ENCODE measurements around the gene UGT1A7. TPM values are rescaled to one million over a fixed set of nuclear protein-coding genes. Genes with fewer than 3 reads are reported as not detected.

The UGT1A7 gene
- total and polyA plus RNA-seq, 4 donors, result 0.45 TPM; not detected in 3

DNA sequence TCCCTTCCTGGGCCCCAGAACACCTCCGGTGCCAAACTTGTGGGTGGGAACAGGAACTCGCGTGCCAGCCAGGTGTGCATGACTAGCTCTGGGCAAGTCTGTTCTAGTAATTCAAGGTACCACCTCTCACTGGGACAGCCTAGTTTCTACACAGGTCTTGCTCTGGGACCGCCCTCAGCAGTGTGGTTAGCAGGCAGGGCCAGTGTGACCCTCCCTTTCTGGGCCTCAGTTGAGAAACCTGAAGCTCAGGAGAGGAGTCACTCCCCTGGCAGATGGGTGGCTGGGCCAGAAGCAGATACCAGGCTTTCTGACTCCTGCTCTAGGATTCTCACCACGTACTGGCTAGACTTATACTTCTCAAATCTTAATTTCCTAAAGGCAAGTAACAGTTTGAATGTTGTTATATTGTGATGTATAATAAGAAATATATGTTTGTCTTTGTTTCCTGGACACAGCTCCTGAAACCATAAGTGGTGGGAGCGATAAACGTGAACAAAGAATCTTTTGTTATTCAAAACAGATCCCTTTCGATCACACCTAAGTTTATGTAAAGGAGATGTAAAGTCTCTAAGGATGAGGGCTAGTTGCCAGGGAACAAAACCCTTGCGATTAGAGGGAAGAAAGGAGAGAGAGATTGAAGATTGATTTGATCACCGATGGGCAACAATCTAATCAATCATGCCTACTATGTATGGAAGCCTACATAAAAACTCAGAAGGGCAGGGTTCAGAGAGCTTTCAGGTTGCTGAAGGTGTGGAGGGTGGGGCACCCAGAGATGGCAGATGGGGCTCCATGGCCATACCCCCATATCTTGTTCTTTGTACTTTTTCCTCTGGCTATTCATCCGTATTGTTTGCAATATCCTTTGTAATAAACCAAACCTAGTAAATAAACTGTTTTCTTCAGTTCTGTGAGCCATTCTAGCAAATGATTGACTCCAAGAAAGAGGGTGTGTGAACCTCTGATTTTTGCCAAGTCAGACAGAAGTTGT is 10.0 kb downstream of the UGT1A7 start:
- TF ChIP-seq, protein P1, sequence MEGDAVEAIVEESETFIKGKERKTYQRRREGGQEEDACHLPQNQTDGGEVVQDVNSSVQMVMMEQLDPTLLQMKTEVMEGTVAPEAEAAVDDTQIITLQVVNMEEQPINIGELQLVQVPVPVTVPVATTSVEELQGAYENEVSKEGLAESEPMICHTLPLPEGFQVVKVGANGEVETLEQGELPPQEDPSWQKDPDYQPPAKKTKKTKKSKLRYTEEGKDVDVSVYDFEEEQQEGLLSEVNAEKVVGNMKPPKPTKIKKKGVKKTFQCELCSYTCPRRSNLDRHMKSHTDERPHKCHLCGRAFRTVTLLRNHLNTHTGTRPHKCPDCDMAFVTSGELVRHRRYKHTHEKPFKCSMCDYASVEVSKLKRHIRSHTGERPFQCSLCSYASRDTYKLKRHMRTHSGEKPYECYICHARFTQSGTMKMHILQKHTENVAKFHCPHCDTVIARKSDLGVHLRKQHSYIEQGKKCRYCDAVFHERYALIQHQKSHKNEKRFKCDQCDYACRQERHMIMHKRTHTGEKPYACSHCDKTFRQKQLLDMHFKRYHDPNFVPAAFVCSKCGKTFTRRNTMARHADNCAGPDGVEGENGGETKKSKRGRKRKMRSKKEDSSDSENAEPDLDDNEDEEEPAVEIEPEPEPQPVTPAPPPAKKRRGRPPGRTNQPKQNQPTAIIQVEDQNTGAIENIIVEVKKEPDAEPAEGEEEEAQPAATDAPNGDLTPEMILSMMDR (IDR thresholded peaks at IDR 0.05; ENCODE audit: control extremely low read depth, extremely low read depth), result no peak
- H3K4me1 ChIP-seq (ENCODE audit: control insufficient read depth in 5 of 5, insufficient read depth in 5 of 5, low read length in 5 of 5), result peaks cover 0 to 11% (median 0%) of the 10 kb centered on the region in 5 donors
- no peak overlapping the region for H3K27ac ChIP-seq (ENCODE audit: low read depth in 1 of 2, low read length in 1 of 2)
- H3K4me3 ChIP-seq, result no peak overlapping the region
- H3K9me3 ChIP-seq (ENCODE audit: control insufficient read depth in 4 of 4, insufficient read depth in 3 of 4, low read length in 3 of 4), result no peaks in the 10 kb centered on the region
- H3K36me3 ChIP-seq (ENCODE audit: control insufficient read depth in 4 of 4, insufficient read depth in 4 of 4, low read length in 4 of 4), result no peaks in the 10 kb centered on the region
- no peak overlapping the region for H3K9ac ChIP-seq (ENCODE audit: insufficient read depth in 1 of 2, low read length in 2 of 2)
- 86 to 89% methylated on average over 11 of the region's 11 CpGs for WGBS, 2 donors
- DNase-seq, result no peak
- H3K27me3 ChIP-seq (ENCODE audit: control insufficient read depth in 3 of 3, insufficient read depth in 3 of 3, low read length in 2 of 3), result no peaks in the 10 kb centered on the region
- ATAC-seq (ENCODE audit: insufficient read depth, low FRiP score), result no peak

DNA sequence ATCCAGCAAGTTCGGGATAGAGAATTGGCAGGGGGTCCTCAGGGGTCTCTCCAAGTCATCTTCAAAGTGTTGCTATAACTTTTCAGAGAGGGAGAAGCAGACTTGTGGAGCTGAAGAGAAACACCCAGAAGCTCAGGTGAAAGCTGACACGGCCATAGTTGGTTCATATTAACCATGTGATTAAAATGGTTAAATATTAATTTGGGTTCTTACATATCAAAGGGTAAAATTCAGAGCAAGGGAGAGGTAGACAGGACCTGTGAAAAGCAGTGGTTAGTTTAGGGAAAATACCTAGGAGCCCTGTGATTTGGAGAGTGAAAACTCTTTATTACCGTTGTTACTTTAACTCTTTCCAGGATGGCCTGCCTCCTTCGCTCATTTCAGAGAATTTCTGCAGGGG is 10.9 kb downstream of the UGT1A7 start, which contains the start of gene UGT1A6:
UGT1A6 (plus strand) TSS at position 243 of the 400 bp plus-strand sequence; CDS start at position 358, 115 bp downstream.
- no peak for ATAC-seq (ENCODE audit: insufficient read depth, low FRiP score)

DNA sequence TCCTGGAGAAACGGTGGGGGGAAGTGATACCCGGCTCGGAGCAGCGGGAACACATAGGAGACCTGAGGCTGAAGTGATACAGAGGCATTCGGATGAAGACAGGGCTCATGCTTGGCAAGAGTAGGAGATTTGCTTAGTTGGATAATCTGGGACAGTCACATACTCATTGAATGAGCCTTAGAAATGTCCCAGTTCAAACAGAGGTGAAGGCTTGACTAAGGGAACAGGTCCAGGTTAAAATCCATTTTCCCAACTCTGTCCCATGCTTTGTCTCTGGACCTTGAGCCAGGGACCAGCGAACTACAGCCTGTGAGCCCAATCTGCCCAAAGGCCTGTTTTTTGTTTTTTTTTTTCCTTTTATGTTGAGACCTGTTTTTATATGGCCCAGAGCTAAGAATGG is 12.3 kb downstream of the UGT1A7 start:
- H3K4me1 ChIP-seq (ENCODE audit: control insufficient read depth in 5 of 5, insufficient read depth in 5 of 5, low read length in 5 of 5), result peaks cover 0 to 11% (median 0%) of the 10 kb centered on the region in 5 donors
- no peak overlapping the region for H3K4me3 ChIP-seq
- H3K9ac ChIP-seq (ENCODE audit: insufficient read depth in 1 of 2, low read length in 2 of 2), result no peak overlapping the region
- no peaks in the 10 kb centered on the region for H3K36me3 ChIP-seq (ENCODE audit: control insufficient read depth in 4 of 4, insufficient read depth in 4 of 4, low read length in 4 of 4)
- no peaks in the 10 kb centered on the region for H3K9me3 ChIP-seq (ENCODE audit: control insufficient read depth in 4 of 4, insufficient read depth in 3 of 4, low read length in 3 of 4)
- no peak for DNase-seq
- TF ChIP-seq, protein P1 (IDR thresholded peaks at IDR 0.05; ENCODE audit: control extremely low read depth, extremely low read depth), result no peak
- 69 to 73% methylated on average over 6 of the region's 6 CpGs for WGBS, 2 donors
- H3K27me3 ChIP-seq (ENCODE audit: control insufficient read depth in 3 of 3, insufficient read depth in 3 of 3, low read length in 2 of 3), result no peaks in the 10 kb centered on the region
- no peak overlapping the region for H3K27ac ChIP-seq (ENCODE audit: low read depth in 1 of 2, low read length in 1 of 2)
- ATAC-seq (ENCODE audit: insufficient read depth, low FRiP score), result no peak

More for the DNA sequence above, 10.9 kb downstream of the UGT1A7 start, which contains the start of gene UGT1A6:
- Histone ChIP-seq H3K27ac (ENCODE audit: low read depth in 1 of 2, low read length in 1 of 2) (no peak within 1 kb of the TSS), H3K9ac (ENCODE audit: insufficient read depth in 1 of 2, low read length in 2 of 2) (no peak within 1 kb of the TSS), H3K27me3 (ENCODE audit: control insufficient read depth in 3 of 3, insufficient read depth in 3 of 3, low read length in 2 of 3) (no peaks in the 10 kb centered on the region), H3K4me1 (ENCODE audit: control insufficient read depth in 5 of 5, insufficient read depth in 5 of 5, low read length in 5 of 5) (peaks cover 0 to 11% (median 0%) of the 10 kb centered on the region in 5 donors), H3K36me3 (ENCODE audit: control insufficient read depth in 4 of 4, insufficient read depth in 4 of 4, low read length in 4 of 4) (no peaks in the 10 kb centered on the region), H3K4me3 (no peak within 1 kb of the TSS), H3K9me3 (ENCODE audit: control insufficient read depth in 4 of 4, insufficient read depth in 3 of 4, low read length in 3 of 4) (no peaks in the 10 kb centered on the region)
- TF ChIP-seq, protein P1 (IDR thresholded peaks at IDR 0.05; ENCODE audit: control extremely low read depth, extremely low read depth), result no peak
- WGBS, 2 donors, result 84 to 94% methylated on average over 4 of the region's 4 CpGs
- no peak for DNase-seq

Measured in lung (tissue), 12 donors.